Cerebellar cortex (tissue), 1 donor: Measurements from ENCODE around the gene SORBS1.
A peak's percentile ranks its signal among the peaks of the same experiment; 100 is the strongest.

Source experiments
- DNase-seq: peaks from one replicate; pipeline ENCODE4 v3.0.0-alpha.2; 2015; ENCODE audit warnings: low spot score

Gene SORBS1

DNA sequence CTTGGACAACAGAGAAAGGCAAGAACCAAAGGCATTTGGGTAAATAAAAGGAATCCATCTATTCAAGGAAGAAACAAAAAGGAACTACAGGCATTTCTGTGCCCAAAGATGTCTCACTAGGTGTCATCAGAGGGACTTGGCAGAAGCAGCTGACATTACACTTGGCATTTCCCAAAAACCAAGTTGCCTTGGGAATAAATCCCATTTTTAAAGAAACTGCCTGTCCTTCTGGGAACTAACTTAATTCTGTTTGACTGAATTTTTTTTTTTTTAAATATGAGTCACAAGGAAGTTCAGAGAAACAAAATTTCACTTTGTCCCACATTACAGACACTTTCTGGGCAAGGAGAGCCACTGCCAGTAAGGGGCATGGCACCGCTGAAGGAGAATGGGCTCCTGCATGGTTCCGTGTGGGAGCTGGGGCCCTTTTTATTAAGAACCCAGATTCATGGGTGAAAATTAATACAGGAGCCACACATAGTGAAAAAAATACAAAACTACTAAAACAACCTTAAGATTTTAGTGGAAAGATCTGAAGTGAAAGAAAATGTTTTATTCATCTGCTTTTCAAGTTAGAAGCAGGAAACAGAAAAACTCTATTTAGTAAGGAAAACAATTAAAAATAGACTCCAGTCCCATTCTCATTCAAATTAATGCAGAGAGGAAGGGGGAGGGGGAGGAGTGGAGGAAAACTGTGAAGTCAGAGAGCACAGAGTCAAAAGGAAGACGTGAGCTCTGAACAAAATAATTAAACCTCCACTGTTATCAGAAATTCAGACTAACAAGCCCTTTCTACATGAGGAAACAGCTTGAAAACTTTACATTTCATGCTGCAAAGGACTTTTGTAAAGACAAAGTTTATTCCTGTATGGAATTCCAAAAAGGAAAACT lies 151.9 kb downstream of the SORBS1 start:
- DNase-seq: peak; percentile 71

DNA sequence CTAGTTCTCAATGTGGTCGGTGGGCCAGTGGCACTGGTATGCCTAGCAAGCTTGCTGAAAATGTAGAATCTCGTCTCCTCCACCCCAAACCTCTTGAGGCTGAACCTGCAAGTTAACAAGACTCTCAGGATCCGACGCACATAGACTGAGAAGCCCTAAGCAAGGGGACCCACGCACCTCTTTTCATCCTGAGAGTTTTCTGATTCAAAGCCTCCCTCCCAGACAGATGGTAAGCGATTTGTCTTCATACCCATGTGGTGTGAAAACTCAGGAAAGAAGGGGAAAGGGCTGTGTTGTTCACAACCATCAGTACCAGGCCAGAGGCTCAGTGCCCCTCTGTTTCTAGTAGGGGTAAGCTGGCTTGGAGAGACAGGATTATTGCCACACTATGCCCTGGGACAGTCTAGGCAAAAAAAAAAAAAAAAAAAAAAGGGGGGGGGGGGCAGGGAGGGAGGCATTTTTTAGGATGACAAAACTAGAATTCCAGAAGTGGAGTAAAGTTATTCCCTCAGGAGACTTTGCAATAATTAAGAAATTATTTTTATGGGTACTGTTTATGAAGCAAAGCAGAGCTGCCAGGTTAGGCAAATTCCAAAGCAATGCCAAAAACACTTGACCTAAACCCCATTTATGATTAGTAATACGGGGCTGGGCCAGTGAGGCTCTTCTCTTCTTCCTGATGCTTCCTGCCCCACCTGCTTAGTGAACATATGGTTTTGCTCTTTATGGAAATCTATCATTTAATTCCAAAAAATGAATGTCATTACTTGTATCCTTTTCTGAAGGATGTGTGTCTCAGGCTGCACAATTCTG lies 152.8 kb downstream of the SORBS1 start:
- DNase-seq: no peak

DNA sequence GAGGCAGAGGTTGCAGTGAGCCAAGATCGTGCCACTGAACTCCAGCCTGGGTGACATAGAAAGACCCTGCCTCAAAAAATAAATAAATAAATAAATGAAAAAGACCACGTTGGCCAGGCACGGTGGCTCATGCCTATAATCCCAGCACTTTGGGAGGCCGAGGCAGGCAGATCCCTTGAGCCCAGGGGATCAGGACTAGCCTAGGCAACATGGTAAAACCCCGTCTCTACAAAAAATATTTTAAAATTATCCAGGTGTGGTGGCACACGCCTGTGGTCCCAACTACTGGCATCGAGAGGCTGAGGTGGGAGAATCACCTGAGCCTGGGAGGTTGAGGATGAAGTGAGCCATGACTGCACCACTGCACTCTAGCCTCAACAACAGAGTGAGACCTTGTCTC lies 153.6 kb downstream of the SORBS1 start:
- no peak for DNase-seq

DNA sequence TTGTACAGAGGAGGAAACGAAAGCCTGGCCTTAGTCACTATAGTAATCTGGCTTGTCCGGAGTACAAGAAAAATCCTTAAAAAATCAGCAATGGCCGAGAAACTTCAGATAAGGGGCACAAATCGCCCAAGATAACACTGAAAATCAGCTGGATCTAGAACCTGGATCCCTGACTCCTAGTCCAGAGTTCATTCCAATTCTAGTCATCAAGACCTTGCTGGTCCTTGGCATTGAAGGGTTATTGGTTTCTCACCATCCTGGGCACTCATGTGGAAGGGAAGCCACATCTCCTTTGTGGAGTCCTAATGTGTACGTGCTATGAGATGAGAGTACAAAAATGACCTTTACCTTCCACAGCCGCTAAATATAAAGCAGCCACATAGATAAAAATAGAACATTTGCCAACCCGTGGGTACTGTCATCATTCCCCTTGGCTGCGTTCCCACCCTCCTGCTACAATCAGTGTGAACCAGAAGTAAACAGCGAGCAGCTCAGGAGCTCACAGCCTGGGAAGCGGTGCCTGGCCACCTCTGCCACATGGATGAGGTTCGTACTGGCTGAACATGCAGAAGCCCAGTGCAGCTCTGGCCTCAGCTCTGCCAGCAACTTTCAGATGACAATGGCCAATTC lies 154.4 kb downstream of the SORBS1 start:
- DNase-seq: peak; percentile 88

DNA sequence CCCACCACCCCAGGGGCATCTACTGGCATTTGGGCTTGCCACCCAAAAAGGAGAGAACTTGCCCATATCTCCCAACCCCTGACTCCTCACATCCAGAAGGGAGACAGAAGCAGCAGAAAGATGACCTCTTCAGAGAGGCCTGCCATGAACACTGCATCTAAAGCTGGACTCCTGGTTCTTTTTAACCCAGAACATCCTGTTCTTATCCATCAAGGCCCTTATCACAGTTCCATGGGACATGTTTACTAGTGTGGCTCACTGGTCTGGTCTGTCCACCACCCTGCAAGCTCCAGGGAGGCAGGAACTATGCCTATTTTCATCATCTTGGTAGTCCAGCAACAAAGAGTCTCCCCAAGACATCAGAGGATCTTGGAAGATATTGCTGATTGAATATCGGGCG lies 155.5 kb downstream of the SORBS1 start:
- DNase-seq: no peak

DNA sequence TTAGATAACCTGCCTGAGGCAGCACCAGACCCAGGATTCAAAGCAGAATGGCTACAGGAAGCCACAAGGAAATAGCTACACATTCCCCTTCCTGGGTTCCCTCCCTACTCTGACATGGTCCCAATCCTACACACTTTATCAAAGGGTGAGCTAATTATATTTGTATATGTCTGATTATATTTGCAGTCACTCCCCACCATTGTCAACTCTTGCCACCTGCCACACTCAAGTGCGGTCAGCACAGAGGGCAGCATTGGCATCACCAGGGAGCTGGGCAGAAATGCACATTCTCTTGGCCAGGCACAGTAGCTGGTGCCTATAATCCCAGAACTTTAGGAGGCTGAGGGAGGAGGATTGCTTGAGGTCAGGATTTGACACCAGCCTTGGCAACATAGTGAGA lies 156.3 kb downstream of the SORBS1 start:
- no peak for DNase-seq

DNA sequence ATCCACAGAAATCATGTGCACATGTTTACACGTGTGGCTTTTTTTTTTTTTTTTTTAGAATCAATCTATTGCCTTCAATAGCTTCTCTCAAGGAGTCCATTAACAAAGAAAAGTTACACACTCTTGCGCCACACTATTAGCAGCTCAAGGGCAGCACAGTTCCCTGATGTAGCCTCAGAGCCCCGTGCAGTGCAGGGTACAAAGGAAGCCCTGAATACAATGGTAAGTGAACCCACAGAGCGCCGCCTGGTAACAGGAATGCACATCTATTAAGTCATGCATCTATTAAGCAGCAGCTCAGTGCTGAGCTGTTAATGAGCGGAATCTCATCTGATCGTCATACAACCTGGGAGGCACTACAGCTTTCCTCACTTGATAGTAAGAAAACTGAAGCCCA lies 156.7 kb downstream of the SORBS1 start:
- DNase-seq: no peak

DNA sequence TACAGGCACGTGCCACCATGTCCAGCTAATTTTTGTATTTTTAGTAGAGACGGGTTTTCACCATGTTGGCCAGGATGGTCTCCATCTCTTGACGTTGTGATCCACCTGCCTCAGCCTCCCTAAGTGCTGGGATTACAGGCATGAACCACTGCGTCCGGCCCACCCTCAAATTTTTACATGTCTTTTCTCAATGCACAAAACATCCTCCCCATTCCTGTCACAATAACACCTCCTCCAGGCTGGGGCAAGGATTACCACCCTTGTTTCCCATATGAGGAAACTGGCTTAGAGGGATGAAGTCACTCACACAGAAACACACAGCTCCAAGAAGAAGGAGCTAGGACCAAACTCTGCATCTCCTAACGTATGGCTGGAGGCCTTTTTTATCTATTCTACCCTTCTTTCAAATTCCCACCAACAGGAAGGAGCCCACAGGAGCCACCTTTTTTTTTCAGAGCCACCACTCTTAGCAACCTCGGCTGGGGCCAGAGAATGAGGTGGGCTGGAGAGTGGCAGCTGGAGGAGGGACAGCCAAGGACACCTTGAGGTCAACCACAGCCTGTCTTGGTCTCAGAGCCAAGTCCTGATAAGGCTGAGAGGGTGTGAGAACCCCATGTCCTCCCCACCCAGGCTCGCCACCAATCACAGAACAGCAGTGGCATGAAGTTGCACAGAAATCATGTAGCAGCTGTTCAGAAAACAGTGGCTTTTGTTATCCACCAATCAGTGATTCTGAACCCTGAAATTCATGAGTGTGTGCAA lies 157.3 kb downstream of the SORBS1 start:
- DNase-seq: no peak

DNA sequence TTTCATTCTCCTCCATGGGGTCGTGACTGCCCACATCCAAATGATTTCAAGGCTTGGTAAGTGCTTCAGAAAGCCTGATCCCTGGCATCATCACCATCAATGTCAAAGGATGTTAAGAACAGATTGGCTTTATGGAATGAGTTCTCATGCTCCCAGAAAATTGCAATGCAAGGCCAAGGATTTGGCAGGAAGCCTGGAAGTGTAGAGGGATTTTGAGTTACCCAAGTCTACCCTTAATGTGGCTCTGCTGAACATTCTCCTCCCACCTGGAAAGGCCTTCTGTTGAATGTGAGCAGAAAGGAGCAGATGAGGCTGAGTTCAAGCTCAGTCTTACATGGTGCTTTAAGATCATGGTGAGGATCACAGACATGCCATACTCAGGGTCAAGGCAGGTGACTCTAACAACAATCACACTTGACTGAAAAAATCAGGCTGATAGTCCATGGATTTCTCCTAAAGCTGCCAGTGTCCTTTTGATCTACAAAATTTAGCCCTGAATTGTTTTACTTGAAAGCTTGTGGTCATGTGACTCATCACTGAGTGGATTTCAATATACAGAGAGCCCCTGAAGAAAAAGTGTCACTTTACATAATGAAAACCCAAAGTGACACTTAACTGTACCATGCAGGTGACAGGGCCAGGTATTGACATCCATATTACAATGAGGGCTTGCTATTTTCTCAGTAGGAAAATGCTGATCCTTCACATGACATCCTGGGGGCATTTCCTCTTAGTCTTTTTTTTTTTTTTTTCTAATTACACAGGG lies 159.3 kb downstream of the SORBS1 start:
- DNase-seq: peak; percentile 31

DNA sequence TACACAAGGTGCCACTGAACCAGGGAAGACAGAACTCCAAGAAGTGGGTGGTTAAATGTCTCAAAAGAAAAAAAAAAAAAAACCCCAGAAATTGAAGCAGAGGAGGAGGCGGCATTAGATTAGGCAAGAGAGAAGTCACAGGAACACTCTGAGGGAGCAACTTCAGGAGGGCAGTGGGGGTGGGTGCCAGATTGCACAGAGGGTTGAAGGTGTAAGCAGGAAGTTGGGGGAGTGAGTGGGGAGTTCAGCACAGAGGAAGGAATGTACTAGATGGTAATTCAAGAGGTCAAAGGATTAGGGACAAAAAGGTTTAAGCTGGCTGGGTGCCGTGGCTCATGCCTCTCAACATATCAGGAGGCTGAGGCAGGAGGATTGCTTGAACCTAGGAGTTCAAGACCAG lies 160.4 kb downstream of the SORBS1 start:
- no peak for DNase-seq

DNA sequence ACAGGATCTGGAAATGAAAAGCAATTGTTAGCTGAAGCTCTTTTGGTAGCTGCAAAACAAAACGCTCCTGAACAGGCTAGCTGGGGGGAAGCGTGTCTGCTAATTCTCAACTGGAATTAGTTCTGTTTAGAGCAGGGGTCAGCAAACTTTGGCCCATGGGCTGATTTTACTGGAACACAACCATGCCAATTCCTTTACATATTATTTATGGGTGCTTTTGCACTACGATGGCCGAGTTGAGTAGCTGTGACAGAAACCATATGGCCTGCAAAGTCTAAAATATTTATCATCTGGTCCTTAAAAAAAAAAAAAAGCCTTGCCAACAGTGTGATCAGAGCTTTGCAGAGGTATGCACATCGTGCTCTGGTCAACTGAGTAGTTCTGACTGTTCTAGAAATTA lies 162.0 kb downstream of the SORBS1 start:
- no peak for DNase-seq

DNA sequence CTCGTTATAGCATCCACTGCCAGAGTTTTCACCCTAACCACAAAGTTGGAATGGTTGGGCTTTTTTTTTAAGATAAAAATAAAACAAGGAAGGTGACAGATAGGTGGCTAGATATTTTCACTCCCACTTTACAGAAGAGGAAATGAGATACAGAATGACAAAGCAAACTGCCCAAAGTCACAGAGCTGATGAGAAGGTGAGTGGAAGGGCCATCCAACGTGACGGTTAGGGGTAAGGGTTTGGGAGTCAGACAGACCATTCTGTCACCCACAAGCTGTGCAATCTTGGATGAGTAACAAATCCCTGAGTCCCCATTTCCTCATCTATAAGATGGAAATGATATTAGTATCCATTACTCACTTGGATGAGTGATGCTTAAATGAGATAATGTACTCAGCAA lies 163.4 kb downstream of the SORBS1 start:
- no peak for DNase-seq

DNA sequence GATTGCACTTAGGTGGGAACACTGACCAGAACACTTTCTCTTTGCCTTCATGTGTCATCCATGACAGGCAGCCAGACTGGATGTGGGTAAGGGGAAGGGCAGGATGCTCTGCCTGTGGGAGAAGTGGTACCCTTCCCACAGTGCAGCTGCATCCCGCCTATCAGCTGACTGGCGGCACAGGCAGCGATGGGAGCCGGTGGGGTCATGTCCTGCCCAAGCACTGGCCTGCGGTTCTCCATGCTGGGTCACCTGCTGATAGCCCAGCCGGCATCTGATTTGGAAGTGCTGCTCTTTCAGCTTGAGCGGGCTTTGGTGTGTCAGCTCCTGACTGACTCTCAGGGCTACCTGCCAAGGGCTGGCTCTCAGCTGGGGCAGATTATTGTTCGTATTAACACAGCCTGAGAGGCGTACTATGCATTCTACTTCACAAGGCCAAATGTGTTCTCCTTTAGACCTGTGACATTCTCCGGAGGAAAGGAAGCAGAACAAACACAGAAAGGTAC lies 165.2 kb downstream of the SORBS1 start:
- peak; percentile 92 for DNase-seq

DNA sequence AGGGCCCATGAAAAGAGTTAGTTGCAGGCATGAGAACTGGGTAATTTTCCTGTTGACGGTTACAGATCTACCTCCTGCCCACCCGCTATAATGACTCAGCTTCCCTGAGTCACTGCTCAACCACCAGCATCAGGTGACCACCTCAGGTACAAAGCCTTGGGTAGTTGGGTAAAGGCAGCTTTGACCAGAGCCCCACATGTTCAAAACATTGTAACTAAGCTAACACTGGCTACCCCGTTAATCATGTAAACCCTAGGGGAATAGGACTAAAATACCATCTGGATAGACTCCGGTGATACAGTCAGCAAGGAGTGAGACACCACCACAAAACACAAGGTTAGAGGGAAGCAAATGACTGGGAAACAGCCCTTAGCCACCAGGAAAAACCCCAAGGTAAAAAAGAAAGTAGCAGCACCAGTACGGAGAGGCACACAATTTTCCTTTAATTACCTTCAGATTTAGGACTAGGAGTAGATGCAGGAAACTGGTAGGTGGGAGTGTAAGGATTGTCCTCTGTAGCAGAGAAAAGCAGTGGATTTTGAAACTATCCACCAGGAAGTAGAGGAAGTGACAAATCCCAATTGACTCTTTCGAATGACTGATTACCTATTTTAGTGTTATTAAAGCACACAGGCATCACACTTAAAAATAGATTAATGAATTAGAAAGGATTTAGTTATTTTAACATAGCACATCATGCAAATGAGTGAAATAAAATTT lies 166.8 kb downstream of the SORBS1 start:
- no peak for DNase-seq

DNA sequence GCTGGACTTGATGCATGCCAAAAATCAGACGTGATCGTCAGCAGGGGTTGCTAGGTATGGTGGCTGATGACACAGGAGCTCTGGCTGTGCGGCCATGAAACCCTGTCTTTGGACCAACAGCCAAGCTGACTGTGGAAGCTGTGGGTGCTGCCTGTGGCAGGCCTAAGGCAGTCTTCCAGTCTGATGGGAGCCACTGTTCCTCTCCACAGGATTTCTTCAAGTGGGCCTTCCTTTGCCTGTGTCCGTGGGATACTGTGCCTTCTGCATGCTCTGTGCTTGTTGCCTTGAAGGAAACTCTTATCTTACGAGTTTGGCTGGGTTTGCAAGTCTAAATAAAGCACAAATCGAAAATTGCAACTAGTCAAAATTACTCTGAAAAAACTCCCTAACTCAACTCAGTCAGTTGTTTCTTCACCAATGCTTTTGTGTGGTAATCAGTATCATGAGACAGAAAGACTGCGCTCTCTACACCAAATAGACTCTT lies 168.4 kb downstream of the SORBS1 start:
- DNase-seq: peak; percentile 44

DNA sequence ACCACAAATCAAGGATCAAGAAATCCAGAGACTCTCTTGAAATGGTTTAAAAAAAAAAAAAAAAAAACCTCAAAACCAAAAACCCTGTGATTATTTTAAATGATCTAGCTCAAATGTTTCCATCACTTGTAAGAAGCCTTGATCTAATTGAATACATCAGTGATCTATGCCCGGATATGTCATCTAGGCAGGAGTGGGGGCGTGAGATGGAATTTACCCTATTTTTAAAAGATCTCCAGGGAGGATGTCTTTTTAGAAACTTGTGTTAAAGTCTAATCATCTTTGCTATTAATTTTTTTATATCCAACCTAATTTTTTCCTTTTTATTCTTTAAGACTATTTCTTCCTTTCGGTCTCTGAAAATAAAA lies 169.0 kb downstream of the SORBS1 start:
- no peak for DNase-seq

DNA sequence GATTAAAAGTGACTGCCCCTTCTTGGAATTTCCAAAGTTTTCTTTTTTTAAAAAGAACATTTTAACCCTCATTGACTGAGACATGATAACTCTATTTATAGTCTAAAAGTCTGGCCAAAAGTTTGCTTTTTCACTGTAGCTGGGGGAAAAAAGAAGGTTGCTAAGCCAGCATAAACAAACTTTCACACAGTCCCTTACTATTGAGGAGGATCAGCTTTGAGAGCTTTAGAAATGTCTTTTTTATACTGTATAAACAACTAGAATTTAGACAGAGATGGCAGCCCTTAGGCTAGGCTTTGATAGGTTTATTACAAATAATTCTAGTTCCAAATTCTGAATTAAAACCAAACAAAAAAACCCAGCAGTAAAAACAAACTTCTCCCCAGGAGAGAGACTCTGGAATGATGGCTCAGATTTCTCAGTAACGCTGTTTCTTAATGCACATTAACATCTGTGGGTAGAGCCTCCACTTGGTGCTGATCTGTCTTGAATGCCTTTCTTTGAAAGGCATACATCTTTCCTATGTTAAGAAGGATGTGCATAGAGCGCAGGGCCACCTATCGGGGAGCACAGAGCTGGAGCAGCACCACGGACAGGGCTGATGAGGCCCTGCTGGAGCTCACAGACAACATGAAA lies 169.5 kb downstream of the SORBS1 start:
- DNase-seq: peak; percentile 61

DNA sequence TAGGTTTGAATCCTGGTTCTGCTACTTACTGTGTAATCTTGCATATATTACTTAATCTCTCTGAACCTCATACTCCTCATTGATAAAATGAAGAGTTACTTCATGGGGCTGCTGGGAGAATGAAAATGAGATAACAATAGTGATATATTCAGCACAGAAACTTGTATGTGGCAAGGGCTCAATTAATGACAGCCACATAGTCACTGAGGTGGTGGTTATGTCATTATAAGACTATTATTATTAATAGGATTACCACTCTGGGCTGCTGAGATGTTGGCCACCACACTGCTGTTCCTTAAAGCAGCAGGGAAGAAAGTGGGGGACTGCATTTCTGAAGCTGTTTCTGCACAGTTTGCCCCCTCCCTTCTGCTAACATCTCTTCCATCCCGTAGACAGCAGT lies 170.0 kb downstream of the SORBS1 start:
- no peak for DNase-seq

DNA sequence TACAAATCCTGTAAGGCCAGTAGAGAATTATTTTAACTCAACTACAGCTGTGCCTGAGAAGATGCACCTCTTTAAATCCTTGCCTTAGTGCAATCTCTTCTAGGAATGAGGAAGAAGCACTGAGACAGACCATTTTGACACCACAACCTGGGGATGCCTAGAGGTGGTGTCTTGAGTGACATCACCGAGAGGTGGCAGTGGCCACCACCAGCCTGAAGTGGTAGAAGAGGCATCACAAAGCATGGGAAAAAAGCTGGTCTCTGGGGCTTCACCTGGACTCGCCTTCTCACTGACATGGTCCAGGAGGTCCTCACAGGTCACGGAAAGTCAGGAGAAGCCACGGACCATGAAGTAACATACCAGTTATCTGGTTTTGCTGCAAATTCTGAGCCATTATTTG lies 171.2 kb downstream of the SORBS1 start:
- no peak for DNase-seq

DNA sequence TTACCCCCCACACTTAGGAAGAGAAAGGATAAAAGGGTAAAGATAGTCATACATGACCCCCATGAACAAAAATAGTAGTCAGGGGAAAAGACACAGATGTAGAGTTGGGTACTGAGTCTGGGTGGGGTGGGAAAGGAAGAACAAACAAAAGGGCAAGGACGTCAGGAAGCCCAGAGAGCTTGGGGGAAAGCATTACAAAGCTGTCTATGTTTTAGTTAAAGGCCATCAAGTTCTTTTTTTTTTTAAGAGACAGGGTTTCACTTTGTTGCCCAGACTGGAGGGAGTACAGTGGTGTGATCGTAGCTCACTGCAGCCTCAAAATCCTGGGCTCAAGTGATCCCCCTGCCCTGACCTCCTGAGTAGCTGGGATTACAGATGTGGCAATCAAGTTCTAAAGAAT lies 172.0 kb downstream of the SORBS1 start:
- DNase-seq: no peak
